Neutrophil (primary cell): ENCODE data around the gene MRPL42.

Source experiments
- H3K27ac ChIP-seq: fragments of 200-600 bp; sonication (generic); 2 replicates; pipeline ENCODE4 v1.5.1; 2016; ENCODE audit warnings: mild to moderate bottlenecking, moderate library complexity
- H3K27me3 ChIP-seq: fragments of 200-600 bp; sonication (generic); 2 replicates; pipeline ENCODE4 v1.6.0; 2016; ENCODE audit warnings: mild to moderate bottlenecking
- H3K36me3 ChIP-seq: fragments of 200-600 bp; sonication (generic); 2 replicates; pipeline ENCODE4 v1.5.1; 2017
- H3K4me1 ChIP-seq, 2 experiments: fragments of 200-600 bp in 1 of 2; sonication (generic) in 1 of 2; 1 replicate in 1 of 2; 2 replicates in 1 of 2; pipeline versions ENCODE4 v1.5.1 to v1.6.1; 2013 to 2016; ENCODE audit warnings: low read depth in 1 of 2, low read length in 1 of 2, mild to moderate bottlenecking in 1 of 2, moderate library complexity in 1 of 2; ENCODE audit not compliant: control insufficient read depth in 1 of 2, insufficient read depth in 1 of 2
- H3K4me3 ChIP-seq, 2 experiments: fragments of 200-600 bp in 1 of 2; sonication (generic) in 1 of 2; 1 replicate in 1 of 2; 2 replicates in 1 of 2; pipeline ENCODE4 v1.5.1; 2013 to 2016; ENCODE audit warnings: low read depth in 1 of 2, low read length in 1 of 2, mild to moderate bottlenecking in 1 of 2, moderate library complexity in 1 of 2
- H3K9me3 ChIP-seq: fragments of 200-600 bp; sonication (generic); 2 replicates; pipeline ENCODE4 v1.5.1; 2016
- CTCF ChIP-seq: fragments of 200-600 bp; sonication (generic); IDR thresholded peaks from 2 replicates; pipeline ENCODE4 v1.5.1; 2016; ENCODE audit warnings: antibody characterized with exemption

The MRPL42 gene

DNA sequence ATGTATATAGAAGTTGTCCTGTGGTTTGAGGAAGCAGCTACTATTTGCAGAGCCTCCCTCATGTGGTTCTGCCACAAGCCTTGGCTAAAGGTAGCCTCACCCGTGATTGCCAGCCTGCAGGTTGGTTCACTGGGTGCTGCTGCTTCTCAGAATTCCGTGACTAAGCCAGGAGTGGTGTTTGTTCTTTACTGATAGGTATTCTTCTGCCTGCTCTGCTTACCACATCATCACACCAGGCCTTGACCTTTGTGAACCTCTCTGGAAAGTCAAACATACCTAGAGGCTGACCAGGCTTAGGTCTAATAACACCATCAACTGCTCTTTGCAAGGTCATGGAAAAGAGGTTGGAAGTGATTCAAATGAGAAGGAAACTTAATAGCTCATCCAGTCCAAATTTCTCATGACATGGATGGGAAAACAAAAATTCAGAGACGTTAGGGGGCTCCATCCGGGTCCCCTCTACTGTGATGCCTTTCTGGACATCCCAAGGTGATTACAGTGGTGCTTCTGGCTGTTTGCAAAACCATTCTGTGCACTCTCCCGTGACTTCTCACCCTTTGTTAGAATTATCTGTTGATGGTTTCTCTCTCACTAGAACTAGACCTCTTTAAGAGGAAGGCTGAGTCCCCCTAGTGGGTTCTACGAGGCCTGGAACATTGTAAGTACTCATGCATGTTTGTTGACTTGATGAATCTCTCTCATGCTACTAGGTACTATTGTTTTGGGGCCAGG is 96.7 kb downstream of the MRPL42 start:
- Histone ChIP-seq H3K27ac (no peak overlapping the region), H3K4me1 (no peaks in the 10 kb centered on the region), H3K36me3 (no peaks in the 10 kb centered on the region), H3K27me3 (peaks cover 47% of the 10 kb centered on the region), H3K4me3 (no peak overlapping the region), H3K9me3 (no peaks in the 10 kb centered on the region)
- TF ChIP-seq CTCF, result no peak

DNA sequence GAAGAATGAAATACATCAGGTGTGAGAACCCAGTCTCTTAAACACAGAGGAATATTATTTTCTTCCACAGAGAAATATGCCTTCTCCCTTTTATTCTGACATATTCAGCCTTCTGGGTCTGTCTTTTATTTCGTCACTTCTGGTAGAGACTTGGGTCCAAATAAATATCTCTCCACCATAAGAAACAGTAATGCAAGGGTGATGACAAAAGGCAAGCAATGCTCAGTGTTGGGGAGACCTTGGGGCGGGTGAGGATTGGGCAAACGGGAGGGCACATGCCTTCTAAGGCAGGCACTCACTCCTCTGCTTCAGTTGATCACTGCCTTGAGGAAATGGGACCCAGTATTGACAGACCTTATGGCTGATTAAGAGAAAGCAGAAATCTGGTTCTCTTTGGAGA is 98.4 kb downstream of the MRPL42 start:
- Histone ChIP-seq H3K4me1 (peaks cover 11 to 14% of the 10 kb centered on the region in 2 experiments), H3K4me3 (no peak overlapping the region), H3K27me3 (peaks cover 65% of the 10 kb centered on the region), H3K27ac (no peak overlapping the region), H3K9me3 (no peaks in the 10 kb centered on the region), H3K36me3 (no peaks in the 10 kb centered on the region)
- TF ChIP-seq CTCF, result no peak
